ENCODE results near the gene DUSP3. TPM values are rescaled to one million over a fixed set of nuclear protein-coding genes. Genes with fewer than 3 reads are reported as not detected.

The DUSP3 gene
- total and polyA plus RNA-seq, 2 of the 13 experiments (the other 11 are each of a cell fraction or from before 2014, with no cell fraction given) = 60.0 to 71.5 TPM

GRCh38 chr17:43720311-43721060 is 58.3 kb downstream of the DUSP3 start (continued):
- TF ChIP-seq MBNL3 (CRISPR knock-in tag; conservative IDR thresholded peaks at IDR 0.05) (no peak), ZNF441 (CRISPR knock-in tag; IDR thresholded peaks at IDR 0.05; ENCODE audit: borderline replicate concordance) (no peak; the same call in 1 of the 2 replicates), EEA1 (CRISPR knock-in tag; IDR thresholded peaks at IDR 0.05; ENCODE audit: borderline replicate concordance) (0 out of 2 replicates have a peak, but pooled peaks have one; percentile 34), ZBTB38 (CRISPR knock-in tag; IDR thresholded peaks at IDR 0.05) (peak; percentile 92; the same call in 1 of the 2 replicates), ARID5B (CRISPR knock-in tag; IDR thresholded peaks at IDR 0.05) (peak; percentile 58; the same call in 1 of the 2 replicates), GZF1 (CRISPR knock-in tag; IDR thresholded peaks at IDR 0.05) (no peak), ZNF629 (CRISPR knock-in tag; conservative IDR thresholded peaks at IDR 0.05) (no peak), NR0B2 (CRISPR knock-in tag; IDR thresholded peaks at IDR 0.05) (peak; percentile 66; the same call in 1 of the 2 replicates), ZIK1 (CRISPR knock-in tag; IDR thresholded peaks at IDR 0.05; ENCODE audit: borderline replicate concordance, low read depth) (no peak), NFE2 (CRISPR knock-in tag; IDR thresholded peaks at IDR 0.05) (no peak), ZNF33B (CRISPR knock-in tag; IDR thresholded peaks at IDR 0.05) (peak; percentile 34; the same call in 1 of the 2 replicates), KDM2A (CRISPR knock-in tag; IDR thresholded peaks at IDR 0.05; ENCODE audit: borderline replicate concordance, low read depth) (peak; percentile 89), SRF (IDR thresholded peaks at IDR 0.05; ENCODE audit: low read depth, low read length) (no peak), ZNF660 (CRISPR knock-in tag; IDR thresholded peaks at IDR 0.05; ENCODE audit: borderline replicate concordance, low read depth) (no peak), ZNF253 (CRISPR knock-in tag; IDR thresholded peaks at IDR 0.05; ENCODE audit: borderline replicate concordance) (peak; percentile 29; the same call in 1 of the 2 replicates), ZNF878 (CRISPR knock-in tag; IDR thresholded peaks at IDR 0.05) (no peak), ZBTB7A (CRISPR knock-in tag; IDR thresholded peaks at IDR 0.05) (peak; percentile 83; the same call in 1 of the 2 replicates), ZBTB37 (CRISPR knock-in tag; IDR thresholded peaks at IDR 0.05) (no peak), ZNF547 (CRISPR knock-in tag; IDR thresholded peaks at IDR 0.05) (peak; percentile 79), ZFP90 (CRISPR knock-in tag; IDR thresholded peaks at IDR 0.05; ENCODE audit: borderline replicate concordance) (peak; percentile 70), FOXO4 (CRISPR knock-in tag; conservative IDR thresholded peaks at IDR 0.05) (no peak), PLRG1 (conservative IDR thresholded peaks at IDR 0.05) (no peak), POLR2AphosphoS5 (IDR thresholded peaks at IDR 0.05; ENCODE audit: low read depth, low read length) (peak; percentile 52), FOXM1 (CRISPR knock-in tag; IDR thresholded peaks at IDR 0.05) (no peak)
